GM23248 (cell line): ENCODE results near the gene SH3BP2. TPM values are rescaled to one million over a fixed set of nuclear protein-coding genes. Genes with fewer than 3 reads are reported as not detected.
"Not testable (repeated sequence)": the region's sequence is repeated elsewhere in the genome, so short reads cannot be mapped to it uniquely, and the experiment has no call there.

Experiments used
- DNase-seq: peaks from one replicate; pipeline ENCODE4 v3.0.0-alpha.2; 2015
- H2AFZ ChIP-seq: fragments of 200-600 bp; sonication (generic); 2 replicates; pipeline ENCODE4 v1.6.1; 2016; ENCODE audit warnings: antibody characterized with exemption
- H3F3A ChIP-seq: fragments of 200-600 bp; sonication (generic); 2 replicates; pipeline ENCODE4 v1.6.1; 2016; ENCODE audit warnings: mild to moderate bottlenecking, antibody characterized with exemption, mixed run types; ENCODE audit not compliant: insufficient read depth
- H3K27ac ChIP-seq: fragments of 200-600 bp; sonication (generic); 2 replicates; pipeline ENCODE4 v1.5.1; 2016; ENCODE audit warnings: mild to moderate bottlenecking
- H3K27me3 ChIP-seq: fragments of 200-600 bp; sonication (generic); replicated peaks from 2 replicates; pipeline ENCODE4 v1.6.1; 2016; ENCODE audit warnings: mild to moderate bottlenecking; ENCODE audit not compliant: insufficient read depth
- H3K36me3 ChIP-seq: fragments of 200-600 bp; sonication (generic); 2 replicates; pipeline ENCODE4 v1.6.1; 2016; ENCODE audit warnings: low read depth, mild to moderate bottlenecking
- H3K4me1 ChIP-seq: fragments of 200-600 bp; sonication (generic); 2 replicates; pipeline ENCODE4 v1.6.1; 2016; ENCODE audit warnings: mild to moderate bottlenecking; ENCODE audit not compliant: insufficient read depth
- H3K4me2 ChIP-seq: fragments of 200-600 bp; sonication (generic); one replicate; pipeline ENCODE4 v1.6.1; 2016; ENCODE audit warnings: mild to moderate bottlenecking; ENCODE audit not compliant: unreplicated experiment
- H3K4me3 ChIP-seq: fragments of 200-600 bp; sonication (generic); 2 replicates; pipeline ENCODE4 v1.5.1; 2016; ENCODE audit warnings: mild to moderate bottlenecking
- H3K79me2 ChIP-seq: fragments of 200-600 bp; sonication (generic); 2 replicates; pipeline ENCODE4 v1.6.1; 2016; ENCODE audit warnings: mild to moderate bottlenecking; ENCODE audit not compliant: insufficient read depth
- H3K9ac ChIP-seq: fragments of 200-600 bp; sonication (generic); 2 replicates; pipeline ENCODE4 v1.6.1; 2016; ENCODE audit warnings: mild to moderate bottlenecking
- H3K9me2 ChIP-seq: fragments of 200-600 bp; sonication (generic); 2 replicates; pipeline ENCODE4 v1.6.1; 2016; ENCODE audit warnings: mixed run types, mild to moderate bottlenecking, moderate library complexity; ENCODE audit not compliant: insufficient read depth
- H3K9me3 ChIP-seq: fragments of 200-600 bp; sonication (generic); one replicate; pipeline ENCODE4 v1.6.1; 2017; ENCODE audit warnings: low read depth
- H4K20me1 ChIP-seq: fragments of 200-600 bp; sonication (generic); 2 replicates; pipeline ENCODE4 v1.6.0; 2016; ENCODE audit not compliant: insufficient read depth
- EZH2 ChIP-seq: fragments of 200-600 bp; sonication (generic); IDR thresholded peaks from 2 replicates; pipeline ENCODE4 v1.6.1; 2018; ENCODE audit warnings: antibody characterized with exemption, mild to moderate bottlenecking; ENCODE audit not compliant: insufficient read depth, poor library complexity, severe bottlenecking
- EZH2phosphoT487 ChIP-seq: fragments of 200-600 bp; sonication (generic); IDR thresholded peaks from 2 replicates; pipeline ENCODE4 v1.6.1; 2018; ENCODE audit warnings: antibody characterized with exemption, moderate library complexity, mild to moderate bottlenecking, low read depth; ENCODE audit not compliant: insufficient read depth
- whole genome bisulfite sequencing, 2 experiments: methylation state at CpG; one replicate each; pipeline ENCODE4 v1.1.6; 2015 to 2017; ENCODE audit warnings: low lambda C conversion rate in 2 of 2, low coverage in 1 of 2; ENCODE audit errors: missing lambda C conversion rate in 2 of 2; 5-methylcytosine and 5-hydroxymethylcytosine counted together
- in situ Hi-C: fragments of 300-500 bp; cut with MboI; formaldehyde crosslinking; loops from 2 replicates; pipeline ENCODE4 v1.15.0; 2020
- polyA plus RNA-seq: library from polyadenylated mRNA; unstranded; fragments of >200 nt; fragmentation: Nextera tagmentation; extraction: Ambion mirVana; gene quantifications from 2 replicates; pipeline ENCODE4 v1.2.1, GENCODE V29; 2016
- total RNA-seq: library from RNA; depleted of rRNA; stranded (reverse); fragments of >200 nt; shearing (Covaris generic); gene quantifications from 2 replicates; pipeline ENCODE4 v1.2.3, GENCODE V29; 2014

SH3BP2 gene
- total and polyA plus RNA-seq, 2 experiments from 2014 or later: 20.9 to 31.2 TPM

GRCh38 chr4:2767046-2767704 lies 25.7 kb upstream of the SH3BP2 start:
- no peak for DNase-seq
- Histone ChIP-seq H3K4me1 (no peaks in the 10 kb centered on the region), H3K36me3 (no peaks in the 10 kb centered on the region), H3K27me3 (no peaks in the 10 kb centered on the region), H2AFZ (no peak overlapping the region), H4K20me1 (no peaks in the 10 kb centered on the region), H3K27ac (no peak overlapping the region), H3K9me2 (no peaks in the 10 kb centered on the region), H3K9ac (no peak overlapping the region), H3K9me3 (no peaks in the 10 kb centered on the region), H3K4me3 (no peak overlapping the region), H3K4me2 (no peak overlapping the region), H3K79me2 (no peaks in the 10 kb centered on the region), H3F3A (peaks cover 3% of the 10 kb centered on the region; the same call in 1 of the 2 replicates)
- WGBS, 2 experiments: 46 to 61% methylated on average over 5 of the region's 5 CpGs
- TF ChIP-seq EZH2phosphoT487: no peak
- no peak for TF ChIP-seq EZH2
- in situ Hi-C loops: no loop called here

- Histone ChIP-seq H2AFZ (no peak overlapping the region), H4K20me1 (no peaks in the 10 kb centered on the region), H3F3A (peaks cover 3% of the 10 kb centered on the region; the same call in 1 of the 2 replicates), H3K9me3 (no peaks in the 10 kb centered on the region), H3K27me3 (no peaks in the 10 kb centered on the region), H3K4me3 (no peak overlapping the region), H3K36me3 (no peaks in the 10 kb centered on the region), H3K9me2 (no peaks in the 10 kb centered on the region), H3K27ac (no peak overlapping the region), H3K4me1 (no peaks in the 10 kb centered on the region), H3K79me2 (no peaks in the 10 kb centered on the region), H3K4me2 (no peak overlapping the region), H3K9ac (no peak overlapping the region)
- in situ Hi-C loops: no loop called here
- TF ChIP-seq EZH2 (no peak), EZH2phosphoT487 (no peak)
- DNase-seq: no peak
- 37 to 41% methylated on average over 11 of the region's 11 CpGs for WGBS, 2 experiments
Measured at GRCh38 chr4:2767705-2768074, 25.2 kb upstream of the SH3BP2 start.

- H3K27ac ChIP-seq: no peak overlapping the region
- no peak overlapping the region for H3K4me2 ChIP-seq
- H4K20me1 ChIP-seq: no peaks in the 10 kb centered on the region
- no peak overlapping the region for H2AFZ ChIP-seq
- no peaks in the 10 kb centered on the region for H3K27me3 ChIP-seq
- no peak for DNase-seq
- H3F3A ChIP-seq: peaks cover 3% of the 10 kb centered on the region; the same call in 1 of the 2 replicates
- H3K9ac ChIP-seq: no peak overlapping the region
- no peaks in the 10 kb centered on the region for H3K9me2 ChIP-seq
- in situ Hi-C loops: no loop called here
- H3K9me3 ChIP-seq: no peaks in the 10 kb centered on the region
- 82 to 85% methylated on average over 9 of the region's 9 CpGs for WGBS, 2 experiments
- H3K4me1 ChIP-seq: no peaks in the 10 kb centered on the region
- H3K36me3 ChIP-seq: no peaks in the 10 kb centered on the region
- TF ChIP-seq EZH2 (no peak), EZH2phosphoT487 (no peak)
- no peaks in the 10 kb centered on the region for H3K79me2 ChIP-seq
- no peak overlapping the region for H3K4me3 ChIP-seq
Measured at GRCh38 chr4:2768124-2768523, 24.8 kb upstream of the SH3BP2 start.

GRCh38 chr4:2768921-2769336 lies 24.0 kb upstream of the SH3BP2 start:
- WGBS, 2 experiments: 81 to 86% methylated on average over 15 of the region's 15 CpGs
- Histone ChIP-seq H3F3A (peaks cover 3% of the 10 kb centered on the region; the same call in 1 of the 2 replicates), H3K4me1 (no peaks in the 10 kb centered on the region), H3K4me3 (no peak overlapping the region), H3K4me2 (no peak overlapping the region), H3K36me3 (no peaks in the 10 kb centered on the region), H3K9ac (no peak overlapping the region), H2AFZ (no peak overlapping the region), H3K9me2 (no peaks in the 10 kb centered on the region), H3K27ac (no peak overlapping the region), H3K79me2 (no peaks in the 10 kb centered on the region), H3K27me3 (no peaks in the 10 kb centered on the region), H3K9me3 (no peaks in the 10 kb centered on the region), H4K20me1 (no peaks in the 10 kb centered on the region)
- in situ Hi-C loops: no loop called here
- no peak for TF ChIP-seq EZH2phosphoT487
- no peak for DNase-seq

GRCh38 chr4:2771264-2771663 lies 21.6 kb upstream of the SH3BP2 start:
- Histone ChIP-seq H3K79me2 (no peaks in the 10 kb centered on the region), H3K4me2 (no peak overlapping the region), H4K20me1 (no peaks in the 10 kb centered on the region), H3K4me1 (no peaks in the 10 kb centered on the region), H3K4me3 (no peak overlapping the region), H2AFZ (peak overlapping the region; percentile 43; the same call in 1 of the 2 replicates), H3K9ac (no peak overlapping the region), H3K36me3 (no peaks in the 10 kb centered on the region), H3K9me3 (no peaks in the 10 kb centered on the region), H3K27me3 (no peaks in the 10 kb centered on the region), H3F3A (no peaks in the 10 kb centered on the region; the same call in 1 of the 2 replicates), H3K27ac (no peak overlapping the region), H3K9me2 (no peaks in the 10 kb centered on the region)
- in situ Hi-C loops: no loop called here
- no peak for DNase-seq
- 38 to 50% methylated on average over 3 of the region's 3 CpGs for WGBS, 2 experiments
- TF ChIP-seq EZH2 (no peak), EZH2phosphoT487 (no peak)

- not testable (repeated sequence) for H2AFZ ChIP-seq
- 86 to 92% methylated on average over 5 of the region's 5 CpGs for WGBS, 2 experiments
Measured at GRCh38 chr4:2780643-2781042, 12.2 kb upstream of the SH3BP2 start.

More at GRCh38 chr4:2780643-2781042, 12.2 kb upstream of the SH3BP2 start:
- H3K4me1 ChIP-seq, H3K79me2 ChIP-seq, H3K4me3 ChIP-seq, H3K9me2 ChIP-seq, H3K27me3 ChIP-seq, H3K36me3 ChIP-seq, H3K9me3 ChIP-seq, in situ Hi-C loops, H3K9ac ChIP-seq, H3F3A ChIP-seq, DNase-seq, H3K4me2 ChIP-seq, H4K20me1 ChIP-seq, H3K27ac ChIP-seq: not testable (repeated sequence)
